H1 (cell line): Measurements from ENCODE around the gene TCF4. TPM values are rescaled to one million over a fixed set of nuclear protein-coding genes. Genes with fewer than 3 reads are reported as not detected.

Source experiments
- HDAC2 ChIP-seq, 2 experiments: fragments of 300-600 bp in 1 of 2; sonication (generic) in 1 of 2; IDR thresholded peaks; 2 replicates each; pipeline ENCODE4 v1.6.1; 2011 to 2012; ENCODE audit warnings: low read depth in 2 of 2, low read length in 2 of 2, mild to moderate bottlenecking in 2 of 2, moderate library complexity in 2 of 2, borderline replicate concordance in 1 of 2, inconsistent platforms in 1 of 2
- POLR2A ChIP-seq, 2 experiments: IDR thresholded peaks; 1 replicate in 1 of 2; 2 replicates in 1 of 2; pipeline ENCODE4 v1.6.1; 2011; ENCODE audit warnings: low read depth in 2 of 2, low read length in 2 of 2, mild to moderate bottlenecking in 2 of 2; ENCODE audit errors: control extremely low read depth in 1 of 2
- SIX5 ChIP-seq: IDR thresholded peaks from 2 replicates; pipeline ENCODE4 v1.6.1; 2011; ENCODE audit warnings: mild to moderate bottlenecking, low read depth, low read length
- polyA plus RNA-seq, 7 experiments: library from polyadenylated mRNA; depleted of rRNA in 3 of 7; stranded (reverse) in 5 of 7; unstranded in 2 of 7; fragments of >200 nt in 5 of 7; fragments of 200-250 nt in 2 of 7; gene quantifications; 1 replicate in 5 of 7; 2 replicates in 1 of 7; 4 replicates in 1 of 7; pipeline versions ENCODE4 v1.2.1 to v1.2.3, GENCODE V29; 2011 to 2013; ENCODE audit warnings: missing spikeins in 2 of 7, mixed read lengths in 2 of 7
- total RNA-seq: library from RNA; stranded (reverse); fragmentation: NEBNext Ultra II Directional; extraction: Animal tissue kit (Norgen Biotek cat#: 25700); gene quantifications from 2 replicates; pipeline ENCODE4 v1.2.1, GENCODE V29; 2021

Gene TCF4
- total and polyA plus RNA-seq, 2 of the 8 experiments (the other 6 are each of a cell fraction or from before 2014, with no cell fraction given), result 59.3 to 118 TPM

GRCh38 chr18:55362303-55362702 is 225.7 kb downstream of the TCF4 start (continued):
- TF ChIP-seq HDAC2 (IDR thresholded peaks at IDR 0.05; ENCODE audit: borderline replicate concordance in 1 of 2, low read depth in 2 of 2, low read length in 2 of 2) (no peak), SIX5 (no peak), POLR2A (IDR thresholded peaks at IDR 0.05; ENCODE audit: control extremely low read depth in 1 of 2, low read depth in 2 of 2, low read length in 2 of 2) (no peak)
